HL-60 (cell line): Measurements from ENCODE around the gene TMBIM6.

Source experiments
- DNase-seq, 2 experiments: peaks; one replicate each; pipeline ENCODE4 v3.0.0-alpha.2; 2010 to 2020; ENCODE audit warnings: low read depth in 1 of 2, low spot score in 1 of 2
- H3K27ac ChIP-seq: fragments of 250-450 bp; sonication (Bioruptor Pico); replicated peaks from 2 replicates; pipeline ENCODE4 v1.5.1; 2020; ENCODE audit warnings: mild to moderate bottlenecking, moderate library complexity
- H3K27me3 ChIP-seq: fragments of 250-450 bp; sonication (Bioruptor Pico); 2 replicates; pipeline ENCODE4 v1.5.1; 2021; ENCODE audit warnings: mild to moderate bottlenecking, moderate library complexity; ENCODE audit not compliant: insufficient read depth, poor library complexity, severe bottlenecking
- H3K4me3 ChIP-seq: replicated peaks from 2 replicates; pipeline ENCODE4 v1.5.1; 2011; ENCODE audit warnings: mild to moderate bottlenecking, control low read depth, low read length; ENCODE audit not compliant: insufficient read depth
- GABPA ChIP-seq: IDR thresholded peaks from 2 replicates; pipeline ENCODE4 v1.6.1; 2012; ENCODE audit warnings: low read depth
- POLR2AphosphoS5 ChIP-seq: IDR thresholded peaks from 2 replicates; pipeline ENCODE4 v1.6.1; 2012; ENCODE audit warnings: low read depth
- SPI1 ChIP-seq: IDR thresholded peaks from 2 replicates; pipeline ENCODE4 v1.6.1; 2012; ENCODE audit warnings: low read depth, mild to moderate bottlenecking, borderline replicate concordance
- TF ChIP-seq, protein P1 (sequence below): IDR thresholded peaks from one replicate; pipeline ENCODE4 v1.5.1; 2011; ENCODE audit warnings: low read length, control low read depth, inconsistent platforms; ENCODE audit not compliant: insufficient read depth
- TF ChIP-seq, protein P2 (sequence below): IDR thresholded peaks from 2 replicates; pipeline ENCODE4 v1.6.1; 2012; ENCODE audit warnings: low read depth; ENCODE audit not compliant: insufficient replicate concordance

TMBIM6 gene

DNA sequence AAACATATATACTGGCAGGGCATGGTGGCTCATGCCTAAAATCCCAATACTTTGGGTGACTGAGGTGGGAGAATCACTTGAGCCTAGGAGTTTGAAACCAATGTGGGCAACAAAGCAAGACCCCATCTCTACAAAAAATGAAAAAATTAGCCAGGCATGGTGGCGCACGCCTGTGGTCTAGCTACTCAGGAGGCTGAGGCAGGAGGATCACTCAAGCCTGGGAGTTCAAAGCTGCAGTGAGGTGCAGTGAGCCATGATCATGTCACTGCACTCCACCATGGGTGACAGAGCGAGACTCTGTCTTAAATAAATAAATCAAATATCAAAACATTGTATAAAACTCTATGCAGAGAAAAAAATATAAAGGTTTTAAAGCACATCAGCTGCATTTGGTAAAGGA, 39.3 kb upstream of the TMBIM6 start:
- Histone ChIP-seq H3K27me3 (no peaks in the 10 kb centered on the region), H3K4me3 (no peak overlapping the region), H3K27ac (no peak overlapping the region)
- TF ChIP-seq, protein P1, sequence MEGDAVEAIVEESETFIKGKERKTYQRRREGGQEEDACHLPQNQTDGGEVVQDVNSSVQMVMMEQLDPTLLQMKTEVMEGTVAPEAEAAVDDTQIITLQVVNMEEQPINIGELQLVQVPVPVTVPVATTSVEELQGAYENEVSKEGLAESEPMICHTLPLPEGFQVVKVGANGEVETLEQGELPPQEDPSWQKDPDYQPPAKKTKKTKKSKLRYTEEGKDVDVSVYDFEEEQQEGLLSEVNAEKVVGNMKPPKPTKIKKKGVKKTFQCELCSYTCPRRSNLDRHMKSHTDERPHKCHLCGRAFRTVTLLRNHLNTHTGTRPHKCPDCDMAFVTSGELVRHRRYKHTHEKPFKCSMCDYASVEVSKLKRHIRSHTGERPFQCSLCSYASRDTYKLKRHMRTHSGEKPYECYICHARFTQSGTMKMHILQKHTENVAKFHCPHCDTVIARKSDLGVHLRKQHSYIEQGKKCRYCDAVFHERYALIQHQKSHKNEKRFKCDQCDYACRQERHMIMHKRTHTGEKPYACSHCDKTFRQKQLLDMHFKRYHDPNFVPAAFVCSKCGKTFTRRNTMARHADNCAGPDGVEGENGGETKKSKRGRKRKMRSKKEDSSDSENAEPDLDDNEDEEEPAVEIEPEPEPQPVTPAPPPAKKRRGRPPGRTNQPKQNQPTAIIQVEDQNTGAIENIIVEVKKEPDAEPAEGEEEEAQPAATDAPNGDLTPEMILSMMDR = no peak
- no peak for TF ChIP-seq POLR2AphosphoS5
- no peak for TF ChIP-seq SPI1
- TF ChIP-seq, protein P2, sequence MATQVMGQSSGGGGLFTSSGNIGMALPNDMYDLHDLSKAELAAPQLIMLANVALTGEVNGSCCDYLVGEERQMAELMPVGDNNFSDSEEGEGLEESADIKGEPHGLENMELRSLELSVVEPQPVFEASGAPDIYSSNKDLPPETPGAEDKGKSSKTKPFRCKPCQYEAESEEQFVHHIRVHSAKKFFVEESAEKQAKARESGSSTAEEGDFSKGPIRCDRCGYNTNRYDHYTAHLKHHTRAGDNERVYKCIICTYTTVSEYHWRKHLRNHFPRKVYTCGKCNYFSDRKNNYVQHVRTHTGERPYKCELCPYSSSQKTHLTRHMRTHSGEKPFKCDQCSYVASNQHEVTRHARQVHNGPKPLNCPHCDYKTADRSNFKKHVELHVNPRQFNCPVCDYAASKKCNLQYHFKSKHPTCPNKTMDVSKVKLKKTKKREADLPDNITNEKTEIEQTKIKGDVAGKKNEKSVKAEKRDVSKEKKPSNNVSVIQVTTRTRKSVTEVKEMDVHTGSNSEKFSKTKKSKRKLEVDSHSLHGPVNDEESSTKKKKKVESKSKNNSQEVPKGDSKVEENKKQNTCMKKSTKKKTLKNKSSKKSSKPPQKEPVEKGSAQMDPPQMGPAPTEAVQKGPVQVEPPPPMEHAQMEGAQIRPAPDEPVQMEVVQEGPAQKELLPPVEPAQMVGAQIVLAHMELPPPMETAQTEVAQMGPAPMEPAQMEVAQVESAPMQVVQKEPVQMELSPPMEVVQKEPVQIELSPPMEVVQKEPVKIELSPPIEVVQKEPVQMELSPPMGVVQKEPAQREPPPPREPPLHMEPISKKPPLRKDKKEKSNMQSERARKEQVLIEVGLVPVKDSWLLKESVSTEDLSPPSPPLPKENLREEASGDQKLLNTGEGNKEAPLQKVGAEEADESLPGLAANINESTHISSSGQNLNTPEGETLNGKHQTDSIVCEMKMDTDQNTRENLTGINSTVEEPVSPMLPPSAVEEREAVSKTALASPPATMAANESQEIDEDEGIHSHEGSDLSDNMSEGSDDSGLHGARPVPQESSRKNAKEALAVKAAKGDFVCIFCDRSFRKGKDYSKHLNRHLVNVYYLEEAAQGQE = no peak
- no peak for TF ChIP-seq GABPA
- DNase-seq = no peak

DNA sequence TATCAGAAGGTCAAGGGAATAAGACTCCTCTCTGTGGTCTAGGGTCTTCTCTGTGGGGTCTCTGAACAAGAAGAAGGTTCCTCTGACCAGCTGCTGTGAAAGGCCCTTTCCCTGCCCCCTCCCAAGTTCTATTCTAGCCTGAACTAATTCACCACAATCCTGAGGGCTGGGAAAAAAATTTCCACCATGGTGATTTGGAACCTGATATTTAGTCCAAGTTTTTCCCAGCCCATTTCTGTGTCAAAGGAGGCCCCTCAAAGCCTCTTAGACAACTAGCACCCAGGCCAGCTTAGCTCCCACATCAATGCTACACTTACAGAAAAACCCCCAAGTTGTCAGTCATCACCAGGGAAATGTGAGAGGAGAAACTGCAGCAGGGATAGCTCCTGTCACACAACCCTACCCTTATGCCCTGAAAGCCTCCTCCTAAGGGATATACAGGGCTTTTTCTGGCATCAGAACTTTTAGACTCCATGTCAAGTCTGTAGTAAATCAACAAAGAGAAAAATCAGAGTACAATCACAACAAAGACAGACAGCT, 38.6 kb upstream of the TMBIM6 start:
- Histone ChIP-seq H3K27ac (no peak overlapping the region), H3K4me3 (no peak overlapping the region), H3K27me3 (no peaks in the 10 kb centered on the region)
- DNase-seq = no peak
- TF ChIP-seq GABPA (no peak), POLR2AphosphoS5 (no peak), SPI1 (no peak)
- TF ChIP-seq, protein P1 = no peak
- TF ChIP-seq, protein P2 = no peak

DNA sequence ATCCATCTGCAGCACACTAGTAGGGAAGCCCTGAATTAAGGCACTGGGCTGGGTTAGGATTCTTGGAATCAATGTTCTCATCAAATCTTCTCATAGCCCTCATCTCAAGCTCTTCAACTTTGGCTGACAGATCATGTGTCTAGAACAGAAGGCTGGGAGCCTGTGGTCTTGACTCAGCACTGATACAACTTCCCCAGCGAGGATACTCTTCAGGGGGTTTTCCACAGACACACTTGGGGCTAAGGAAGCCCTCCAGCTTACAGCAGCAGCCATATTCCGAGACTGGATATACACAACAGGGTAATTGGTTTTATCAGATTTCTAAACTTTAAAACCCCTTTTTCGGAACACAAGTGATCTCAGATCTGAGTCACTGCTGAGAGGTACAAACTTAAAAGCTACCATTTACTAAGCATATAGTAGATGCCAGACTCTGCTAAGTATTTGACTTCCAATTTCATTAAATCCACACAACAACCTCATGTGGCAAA, 37.7 kb upstream of the TMBIM6 start:
- DNase-seq = peak in 1 of 2 experiments; percentile 28
- H3K27me3 ChIP-seq = no peaks in the 10 kb centered on the region
- no peak overlapping the region for H3K4me3 ChIP-seq
- TF ChIP-seq, protein P2 = no peak
- TF ChIP-seq GABPA (no peak), SPI1 (no peak), POLR2AphosphoS5 (no peak)
- TF ChIP-seq, protein P1 = no peak
- no peak overlapping the region for H3K27ac ChIP-seq
